ENCODE data around the gene YLPM1.

The YLPM1 gene

GRCh38 chr14:74846168-74846567 is 83.1 kb downstream of the YLPM1 start:
- Histone ChIP-seq H2AFZ (ENCODE audit: low read length) (no peak overlapping the region), H3K27me3 (ENCODE audit: insufficient read depth, low read length, poor library complexity, severe bottlenecking) (no peaks in the 10 kb centered on the region), H3K9me3 (ENCODE audit: insufficient read depth, low read depth, low read length) (no peaks in the 10 kb centered on the region), H3K4me2 (ENCODE audit: low read depth, low read length, poor library complexity, severe bottlenecking) (no peak overlapping the region), H3K9me2 (replicated peaks; ENCODE audit: low read depth, low read length) (no peaks in the 10 kb centered on the region), H3K4me3 (ENCODE audit: low read length, poor library complexity, severe bottlenecking) (no peak overlapping the region), H4K20me1 (ENCODE audit: insufficient read depth, low read length, poor library complexity, severe bottlenecking) (no peaks in the 10 kb centered on the region), H3K79me2 (ENCODE audit: insufficient read depth, low read length) (no peaks in the 10 kb centered on the region), H3K36me3 (ENCODE audit: insufficient read depth, low read length) (no peaks in the 10 kb centered on the region; the same call in 1 of the 2 replicates), H3K9ac (ENCODE audit: low read depth, low read length, poor library complexity, severe bottlenecking) (no peak overlapping the region), H3F3A (ENCODE audit: low read depth) (no peaks in the 10 kb centered on the region), H3K4me1 (ENCODE audit: insufficient read depth, low read length, poor library complexity, severe bottlenecking) (no peaks in the 10 kb centered on the region)
- TF ChIP-seq CTCF (conservative IDR thresholded peaks at IDR 0.05; ENCODE audit: low read length) (no peak), EZH2phosphoT487 (IDR thresholded peaks at IDR 0.05; ENCODE audit: borderline replicate concordance) (no peak)

DNA sequence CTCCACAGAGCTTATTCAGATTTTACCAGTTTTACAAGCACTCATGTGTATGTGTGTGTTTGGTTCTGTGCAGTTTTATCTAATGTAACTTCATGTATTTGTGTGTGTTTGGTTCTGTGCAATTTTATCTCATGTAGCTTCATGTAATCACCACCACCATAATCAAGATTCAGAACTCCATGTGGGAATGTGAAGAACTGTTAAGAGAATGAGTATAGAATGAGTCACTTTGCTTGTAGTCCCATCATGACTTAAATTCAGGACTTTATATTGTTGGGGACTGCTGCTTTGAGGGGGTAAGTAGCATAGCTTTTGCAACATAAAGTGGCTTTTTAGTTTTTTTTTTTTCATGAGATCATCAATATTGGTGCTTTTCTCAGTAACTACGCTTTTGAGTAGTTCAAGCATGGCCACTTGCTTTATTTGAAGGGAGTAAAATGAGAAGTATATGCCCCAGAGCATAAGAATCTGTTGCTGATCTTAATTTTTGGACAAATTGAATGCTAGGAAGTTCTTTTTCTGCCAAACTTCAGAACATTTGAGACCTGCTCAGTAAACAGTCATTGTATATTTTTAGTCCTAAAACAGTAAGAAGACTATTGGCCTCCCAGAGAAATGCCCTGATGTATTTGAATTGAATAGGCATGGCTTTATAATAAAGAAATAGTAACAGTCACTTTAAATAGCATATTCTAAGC is 84.0 kb downstream of the YLPM1 start:
- H3F3A ChIP-seq (ENCODE audit: low read depth) = no peaks in the 10 kb centered on the region
- H3K4me2 ChIP-seq (ENCODE audit: low read depth, low read length, poor library complexity, severe bottlenecking) = no peak overlapping the region
- H3K4me3 ChIP-seq (ENCODE audit: low read length, poor library complexity, severe bottlenecking) = no peak overlapping the region
- TF ChIP-seq CTCF (conservative IDR thresholded peaks at IDR 0.05; ENCODE audit: low read length) = no peak
- TF ChIP-seq EZH2phosphoT487 (IDR thresholded peaks at IDR 0.05; ENCODE audit: borderline replicate concordance) = no peak
- H3K4me1 ChIP-seq (ENCODE audit: insufficient read depth, low read length, poor library complexity, severe bottlenecking) = no peaks in the 10 kb centered on the region
- no peak overlapping the region for H2AFZ ChIP-seq (ENCODE audit: low read length)
- H3K27me3 ChIP-seq (ENCODE audit: insufficient read depth, low read length, poor library complexity, severe bottlenecking) = no peaks in the 10 kb centered on the region
- H3K79me2 ChIP-seq (ENCODE audit: insufficient read depth, low read length) = no peaks in the 10 kb centered on the region
- H4K20me1 ChIP-seq (ENCODE audit: insufficient read depth, low read length, poor library complexity, severe bottlenecking) = no peaks in the 10 kb centered on the region
- no peaks in the 10 kb centered on the region for H3K9me2 ChIP-seq (replicated peaks; ENCODE audit: low read depth, low read length)
- no peaks in the 10 kb centered on the region; the same call in 1 of the 2 replicates for H3K36me3 ChIP-seq (ENCODE audit: insufficient read depth, low read length)
- no peaks in the 10 kb centered on the region for H3K9me3 ChIP-seq (ENCODE audit: insufficient read depth, low read depth, low read length)
- H3K9ac ChIP-seq (ENCODE audit: low read depth, low read length, poor library complexity, severe bottlenecking) = no peak overlapping the region

DNA sequence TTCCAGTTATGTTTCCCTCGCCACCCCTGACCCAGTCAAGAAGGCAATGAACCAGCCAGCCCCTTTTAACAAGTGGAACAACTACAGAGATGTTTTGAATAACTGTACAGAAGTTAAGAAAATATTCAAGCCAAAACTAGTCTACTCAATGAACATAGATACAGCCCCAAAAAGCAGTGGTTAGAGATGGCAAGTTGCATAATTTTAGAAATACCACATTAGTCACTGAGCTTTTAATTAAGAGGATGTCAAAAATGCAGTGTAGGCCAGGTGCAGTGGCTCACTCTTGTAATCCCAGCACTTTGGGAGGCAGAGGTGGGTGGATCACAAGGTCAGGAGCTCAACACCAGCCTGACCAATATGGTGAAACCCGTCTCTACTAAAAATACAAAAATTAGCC is 85.7 kb downstream of the YLPM1 start:
- Histone ChIP-seq H3K4me2 (ENCODE audit: low read depth, low read length, poor library complexity, severe bottlenecking) (no peak overlapping the region), H3K9ac (ENCODE audit: low read depth, low read length, poor library complexity, severe bottlenecking) (no peak overlapping the region), H3K36me3 (ENCODE audit: insufficient read depth, low read length) (no peaks in the 10 kb centered on the region), H3K79me2 (ENCODE audit: insufficient read depth, low read length) (no peaks in the 10 kb centered on the region), H3K9me2 (replicated peaks; ENCODE audit: low read depth, low read length) (no peaks in the 10 kb centered on the region), H3K4me1 (ENCODE audit: insufficient read depth, low read length, poor library complexity, severe bottlenecking) (no peaks in the 10 kb centered on the region), H3K9me3 (ENCODE audit: insufficient read depth, low read depth, low read length) (no peaks in the 10 kb centered on the region), H2AFZ (ENCODE audit: low read length) (no peak overlapping the region), H3K27me3 (ENCODE audit: insufficient read depth, low read length, poor library complexity, severe bottlenecking) (no peaks in the 10 kb centered on the region), H3K4me3 (ENCODE audit: low read length, poor library complexity, severe bottlenecking) (no peak overlapping the region), H3F3A (ENCODE audit: low read depth) (no peaks in the 10 kb centered on the region), H4K20me1 (ENCODE audit: insufficient read depth, low read length, poor library complexity, severe bottlenecking) (no peaks in the 10 kb centered on the region)
- TF ChIP-seq CTCF (conservative IDR thresholded peaks at IDR 0.05; ENCODE audit: low read length) (no peak), EZH2phosphoT487 (IDR thresholded peaks at IDR 0.05; ENCODE audit: borderline replicate concordance) (no peak)
